ENCODE measurements around the gene PALLD.

Gene PALLD

GRCh38 chr4:168636040-168636439, 139.2 kb downstream of the PALLD start:
- TF ChIP-seq, protein P1, sequence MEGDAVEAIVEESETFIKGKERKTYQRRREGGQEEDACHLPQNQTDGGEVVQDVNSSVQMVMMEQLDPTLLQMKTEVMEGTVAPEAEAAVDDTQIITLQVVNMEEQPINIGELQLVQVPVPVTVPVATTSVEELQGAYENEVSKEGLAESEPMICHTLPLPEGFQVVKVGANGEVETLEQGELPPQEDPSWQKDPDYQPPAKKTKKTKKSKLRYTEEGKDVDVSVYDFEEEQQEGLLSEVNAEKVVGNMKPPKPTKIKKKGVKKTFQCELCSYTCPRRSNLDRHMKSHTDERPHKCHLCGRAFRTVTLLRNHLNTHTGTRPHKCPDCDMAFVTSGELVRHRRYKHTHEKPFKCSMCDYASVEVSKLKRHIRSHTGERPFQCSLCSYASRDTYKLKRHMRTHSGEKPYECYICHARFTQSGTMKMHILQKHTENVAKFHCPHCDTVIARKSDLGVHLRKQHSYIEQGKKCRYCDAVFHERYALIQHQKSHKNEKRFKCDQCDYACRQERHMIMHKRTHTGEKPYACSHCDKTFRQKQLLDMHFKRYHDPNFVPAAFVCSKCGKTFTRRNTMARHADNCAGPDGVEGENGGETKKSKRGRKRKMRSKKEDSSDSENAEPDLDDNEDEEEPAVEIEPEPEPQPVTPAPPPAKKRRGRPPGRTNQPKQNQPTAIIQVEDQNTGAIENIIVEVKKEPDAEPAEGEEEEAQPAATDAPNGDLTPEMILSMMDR (conservative IDR thresholded peaks at IDR 0.05; ENCODE audit: low read depth, low read length) = no peak

DNA sequence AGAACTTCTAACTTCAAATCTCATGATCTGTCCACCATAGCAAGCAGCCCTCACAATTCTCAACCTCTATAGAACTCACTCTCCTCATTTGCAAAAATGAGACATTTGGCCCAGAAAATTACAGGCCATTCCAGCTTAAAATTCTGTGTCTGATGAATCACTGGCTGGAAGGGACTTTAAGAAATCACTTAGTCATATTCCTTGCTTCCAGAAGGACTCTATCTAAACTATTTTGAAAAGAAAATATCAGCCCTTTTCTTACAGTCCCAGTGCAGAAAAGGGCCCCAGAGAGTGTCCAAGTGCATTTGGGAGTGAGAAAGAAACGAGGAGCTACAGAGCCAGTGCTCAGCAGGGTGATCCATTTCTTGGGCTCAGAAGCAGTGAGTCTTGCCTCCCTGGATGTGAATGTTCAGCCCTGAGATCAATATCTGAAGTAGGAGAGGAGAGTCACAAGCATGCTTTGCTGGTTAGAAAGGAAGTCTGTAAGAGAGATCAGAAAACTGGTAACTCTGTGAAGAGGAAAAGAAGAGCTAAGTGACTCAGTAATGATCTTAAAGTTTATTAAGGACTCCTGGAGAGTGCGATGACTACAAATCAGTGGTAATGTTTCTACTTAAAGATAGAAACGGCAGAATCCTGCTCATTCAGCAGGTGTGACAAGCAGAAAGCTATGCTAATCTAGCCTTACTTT, 139.8 kb downstream of the PALLD start:
- H3K4me3 ChIP-seq (ENCODE audit: low read length) = peak overlapping the region; percentile 3
- peak; percentile 86 for DNase-seq (ENCODE audit: low read depth)
- TF ChIP-seq, protein P1 (conservative IDR thresholded peaks at IDR 0.05; ENCODE audit: low read depth, low read length) = no peak

More at GRCh38 chr4:168636040-168636439, 139.2 kb downstream of the PALLD start:
- DNase-seq (ENCODE audit: low read depth) = no peak
- H3K4me3 ChIP-seq (ENCODE audit: low read length) = no peak overlapping the region

- TF ChIP-seq, protein P1 (conservative IDR thresholded peaks at IDR 0.05; ENCODE audit: low read depth, low read length) = no peak
- DNase-seq (ENCODE audit: low read depth) = no peak
- no peak overlapping the region for H3K4me3 ChIP-seq (ENCODE audit: low read length)
Observed at GRCh38 chr4:168637872-168638756, 141.3 kb downstream of the PALLD start.

- H3K4me3 ChIP-seq (ENCODE audit: low read length) = no peak overlapping the region
- TF ChIP-seq, protein P1 (conservative IDR thresholded peaks at IDR 0.05; ENCODE audit: low read depth, low read length) = no peak
- no peak for DNase-seq (ENCODE audit: low read depth)
Observed at GRCh38 chr4:168639914-168640313, 143.1 kb downstream of the PALLD start.

DNA sequence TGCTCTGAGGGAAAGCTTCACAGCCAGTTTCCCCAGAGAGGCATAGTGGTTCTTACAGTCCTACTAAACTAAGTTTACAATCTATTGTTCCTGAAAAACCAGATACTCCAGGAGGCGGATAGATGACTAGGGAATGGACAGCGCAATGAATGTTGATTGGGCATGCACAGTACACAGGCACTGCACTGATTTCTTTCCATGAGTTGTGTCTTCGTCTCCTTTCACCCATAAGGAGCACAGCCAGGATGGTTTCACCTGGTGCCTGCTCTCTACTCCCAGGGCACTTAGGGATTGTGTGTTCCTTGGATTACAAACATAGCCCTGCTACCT, 144.9 kb downstream of the PALLD start:
- TF ChIP-seq, protein P1 (conservative IDR thresholded peaks at IDR 0.05; ENCODE audit: low read depth, low read length) = no peak
- H3K4me3 ChIP-seq (ENCODE audit: low read length) = no peak overlapping the region
- no peak for DNase-seq (ENCODE audit: low read depth)

- no peak for DNase-seq (ENCODE audit: low read depth)
- TF ChIP-seq, protein P1 (conservative IDR thresholded peaks at IDR 0.05; ENCODE audit: low read depth, low read length) = no peak
Observed at GRCh38 chr4:168642591-168642990, 145.7 kb downstream of the PALLD start.

More at GRCh38 chr4:168642591-168642990, 145.7 kb downstream of the PALLD start:
- H3K4me3 ChIP-seq (ENCODE audit: low read length) = no peak overlapping the region

Data from retinal pigment epithelial cell (primary cell).